PC-3 (cell line): ENCODE results near the gene ASCL2.

Experiments
- EZH2 ChIP-seq: fragments of 300-600 bp; sonication (generic); IDR thresholded peaks from one replicate; pipeline ENCODE4 v1.6.1; 2017; ENCODE audit warnings: antibody characterized with exemption, mild to moderate bottlenecking, low read length; ENCODE audit not compliant: unreplicated experiment
- TF ChIP-seq, protein P1 (sequence below): fragments of 300-600 bp; sonication (generic); conservative IDR thresholded peaks from 2 replicates; pipeline ENCODE4 v1.5.1; 2017; ENCODE audit warnings: antibody characterized with exemption, low read depth, mild to moderate bottlenecking, low read length

DNA sequence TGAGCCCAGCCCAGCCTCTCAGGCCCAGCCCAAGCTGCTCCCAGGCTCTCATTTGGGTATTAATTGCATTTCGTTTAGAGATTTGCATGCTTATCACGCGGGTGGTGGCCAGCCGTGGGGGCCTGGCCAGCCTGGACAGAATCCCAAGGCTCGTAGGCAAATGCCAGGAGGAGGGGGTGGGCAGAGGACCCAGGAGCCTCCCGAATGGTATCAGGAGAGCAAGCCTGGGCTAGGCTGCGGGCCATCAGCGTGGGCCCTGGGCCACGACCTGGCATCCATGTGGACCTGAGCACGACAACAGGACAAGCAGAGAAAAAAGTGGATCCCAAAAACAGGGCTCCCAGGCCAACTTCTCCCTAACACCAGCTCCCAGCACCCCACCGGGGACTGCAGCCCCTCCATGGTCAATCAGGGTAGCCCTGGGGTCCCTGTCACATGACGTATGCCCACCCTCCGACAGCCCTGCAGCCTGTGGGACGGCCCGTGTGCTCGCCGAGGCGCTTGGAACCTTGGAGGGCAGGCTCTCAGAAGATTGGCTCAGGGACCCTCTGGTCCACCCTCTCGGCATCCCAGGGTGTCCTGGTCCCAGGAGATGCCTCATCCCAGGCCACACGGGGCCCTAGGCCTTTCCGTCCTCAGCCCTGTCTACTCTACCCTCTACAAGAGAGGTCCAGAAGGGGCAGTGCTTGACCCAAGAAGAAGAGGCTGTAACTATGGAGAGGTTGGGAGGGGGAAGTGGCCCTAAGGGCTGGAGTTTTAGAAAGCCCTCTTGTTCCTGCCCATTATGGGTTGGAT is 8.8 kb downstream of the ASCL2 start:
- TF ChIP-seq, protein P1, sequence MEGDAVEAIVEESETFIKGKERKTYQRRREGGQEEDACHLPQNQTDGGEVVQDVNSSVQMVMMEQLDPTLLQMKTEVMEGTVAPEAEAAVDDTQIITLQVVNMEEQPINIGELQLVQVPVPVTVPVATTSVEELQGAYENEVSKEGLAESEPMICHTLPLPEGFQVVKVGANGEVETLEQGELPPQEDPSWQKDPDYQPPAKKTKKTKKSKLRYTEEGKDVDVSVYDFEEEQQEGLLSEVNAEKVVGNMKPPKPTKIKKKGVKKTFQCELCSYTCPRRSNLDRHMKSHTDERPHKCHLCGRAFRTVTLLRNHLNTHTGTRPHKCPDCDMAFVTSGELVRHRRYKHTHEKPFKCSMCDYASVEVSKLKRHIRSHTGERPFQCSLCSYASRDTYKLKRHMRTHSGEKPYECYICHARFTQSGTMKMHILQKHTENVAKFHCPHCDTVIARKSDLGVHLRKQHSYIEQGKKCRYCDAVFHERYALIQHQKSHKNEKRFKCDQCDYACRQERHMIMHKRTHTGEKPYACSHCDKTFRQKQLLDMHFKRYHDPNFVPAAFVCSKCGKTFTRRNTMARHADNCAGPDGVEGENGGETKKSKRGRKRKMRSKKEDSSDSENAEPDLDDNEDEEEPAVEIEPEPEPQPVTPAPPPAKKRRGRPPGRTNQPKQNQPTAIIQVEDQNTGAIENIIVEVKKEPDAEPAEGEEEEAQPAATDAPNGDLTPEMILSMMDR = no peak
- TF ChIP-seq EZH2 = no peak
